ENCODE results near the gene TIAM1.

The TIAM1 gene

GRCh38 chr21:31354604-31355443, 10.8 kb upstream of the TIAM1 start:
- no peak for DNase-seq (ENCODE audit: low spot score)

GRCh38 chr21:31354122-31354521, 10.1 kb upstream of the TIAM1 start:
- no peak for DNase-seq (ENCODE audit: low spot score)

GRCh38 chr21:31352836-31353235, 8.8 kb upstream of the TIAM1 start:
- no peak for DNase-seq (ENCODE audit: low spot score)

GRCh38 chr21:31351960-31352359, 7.9 kb upstream of the TIAM1 start:
- no peak for DNase-seq (ENCODE audit: low spot score)

GRCh38 chr21:31351438-31351837, 7.4 kb upstream of the TIAM1 start:
- DNase-seq (ENCODE audit: low spot score): no peak

GRCh38 chr21:31349208-31349607, 5.1 kb upstream of the TIAM1 start:
- DNase-seq (ENCODE audit: low spot score): no peak

GRCh38 chr21:31348188-31348587, 4.1 kb upstream of the TIAM1 start:
- DNase-seq (ENCODE audit: low spot score): no peak

GRCh38 chr21:31347435-31348032, 3.5 kb upstream of the TIAM1 start:
- DNase-seq (ENCODE audit: low spot score): peak; percentile 14

GRCh38 chr21:31346256-31346821, 2.3 kb upstream of the TIAM1 start:
- DNase-seq (ENCODE audit: low spot score): no peak

- DNase-seq (ENCODE audit: low spot score): no peak
Observed at GRCh38 chr21:31345136-31345535, 1.1 kb upstream of the TIAM1 start.

GRCh38 chr21:31343030-31343510, 991 bp downstream of the TIAM1 start:
- no peak for DNase-seq (ENCODE audit: low spot score)

- DNase-seq (ENCODE audit: low spot score): no peak
Observed at GRCh38 chr21:31342348-31342747, 1.7 kb downstream of the TIAM1 start.

GRCh38 chr21:31340942-31341487, 3.0 kb downstream of the TIAM1 start:
- no peak for DNase-seq (ENCODE audit: low spot score)

GRCh38 chr21:31340514-31340913, 3.5 kb downstream of the TIAM1 start:
- no peak for DNase-seq (ENCODE audit: low spot score)

- DNase-seq (ENCODE audit: low spot score): no peak
Observed at GRCh38 chr21:31339721-31340120, 4.3 kb downstream of the TIAM1 start.

- DNase-seq (ENCODE audit: low spot score): no peak
Observed at GRCh38 chr21:31338908-31339368, 5.1 kb downstream of the TIAM1 start.

GRCh38 chr21:31337996-31338907, 5.8 kb downstream of the TIAM1 start:
- DNase-seq (ENCODE audit: low spot score): no peak

GRCh38 chr21:31337086-31337485, 7.0 kb downstream of the TIAM1 start:
- DNase-seq (ENCODE audit: low spot score): no peak

- DNase-seq (ENCODE audit: low spot score): no peak
Observed at GRCh38 chr21:31336739-31337040, 7.4 kb downstream of the TIAM1 start.

GRCh38 chr21:31335957-31336738, 7.9 kb downstream of the TIAM1 start:
- DNase-seq (ENCODE audit: low spot score): no peak

- DNase-seq (ENCODE audit: low spot score): no peak
Observed at GRCh38 chr21:31334648-31335121, 9.4 kb downstream of the TIAM1 start.
